ENCODE results near the gene YPEL2.

YPEL2 gene

DNA sequence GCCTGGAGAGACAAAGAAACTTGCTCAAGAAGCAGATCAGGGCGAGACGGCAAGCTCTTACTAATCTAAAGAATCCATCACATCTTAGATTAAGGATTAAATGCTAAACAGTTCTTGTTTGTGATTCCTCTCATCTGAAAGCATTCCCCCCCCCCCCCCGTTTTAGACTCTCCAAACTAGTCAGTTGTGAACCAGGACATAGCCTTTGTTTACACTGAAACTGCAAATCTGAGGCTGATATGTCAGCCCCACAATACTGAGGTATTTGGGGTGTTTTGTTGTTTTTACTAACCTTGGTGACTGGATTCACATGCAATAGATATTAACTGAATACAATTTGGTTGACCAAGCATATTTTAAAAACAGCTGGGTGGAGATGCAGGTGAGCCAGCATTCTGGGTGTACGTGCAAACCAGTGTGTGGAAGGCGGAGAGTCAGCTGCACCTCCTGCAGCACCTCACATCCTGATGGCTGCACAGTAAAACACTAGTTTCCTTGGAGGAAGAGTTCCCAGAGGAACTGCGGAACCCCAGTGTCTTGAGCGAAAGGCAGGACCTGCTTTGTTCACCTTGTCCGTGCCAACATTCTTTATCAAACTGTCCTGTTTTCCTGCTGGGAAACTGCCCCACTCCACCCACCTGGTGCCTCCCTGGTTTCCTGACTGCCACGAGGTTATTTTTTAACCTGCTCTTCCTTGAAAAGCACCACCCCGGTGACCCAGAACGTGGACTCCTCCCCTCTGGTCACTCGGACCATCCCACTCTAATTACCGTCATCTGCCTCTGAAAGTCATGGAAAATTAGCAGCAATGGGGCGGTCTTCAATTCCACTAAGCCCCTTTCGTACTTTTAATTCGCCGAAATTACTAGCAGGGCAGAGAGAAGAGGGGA lies 1.2 kb upstream of the YPEL2 start:
- DNase-seq (ENCODE audit: low read depth) = no peak

DNA sequence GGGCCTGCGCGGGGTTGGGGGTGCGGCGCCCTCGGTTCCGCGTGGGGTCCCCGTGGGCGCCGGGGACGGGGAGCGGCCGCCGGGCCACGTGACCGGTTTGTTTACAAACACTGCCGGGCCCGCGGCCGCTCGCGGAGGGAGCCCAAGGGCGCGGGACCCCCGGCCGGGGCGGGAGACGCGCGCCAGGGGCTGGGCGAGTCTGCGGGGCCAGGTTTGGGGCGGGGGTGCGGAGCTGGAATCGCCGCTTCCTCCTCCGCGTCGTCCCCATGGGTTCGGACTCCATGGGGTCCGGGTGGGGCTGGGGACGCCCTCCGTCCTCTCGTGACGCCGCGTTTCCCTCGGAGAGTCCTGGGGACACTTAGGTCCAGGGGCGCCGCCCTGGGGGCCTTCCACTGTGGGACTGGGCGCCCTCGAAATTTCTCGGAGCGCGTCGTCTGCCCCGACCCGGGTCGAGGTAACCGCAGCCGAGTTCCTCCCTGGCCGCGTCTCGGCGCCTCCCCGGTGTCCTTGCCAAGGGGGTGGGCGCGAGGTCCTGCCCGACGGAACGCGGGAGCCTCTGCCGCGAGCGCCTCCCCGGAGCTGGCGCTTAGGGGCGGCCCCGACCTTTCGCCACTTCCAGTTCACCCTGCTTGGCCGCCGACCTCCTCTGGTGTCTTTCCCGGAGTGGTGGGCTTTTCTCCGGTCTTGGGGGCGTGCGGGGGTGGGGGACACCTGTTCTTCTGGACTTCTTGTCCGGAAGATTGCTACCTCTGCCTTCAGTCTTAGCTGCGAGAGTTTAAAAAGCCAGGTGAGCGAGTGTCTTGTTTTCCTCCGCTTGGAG lies 684 bp downstream of the YPEL2 start:
- DNase-seq (ENCODE audit: low read depth) = no peak

DNA sequence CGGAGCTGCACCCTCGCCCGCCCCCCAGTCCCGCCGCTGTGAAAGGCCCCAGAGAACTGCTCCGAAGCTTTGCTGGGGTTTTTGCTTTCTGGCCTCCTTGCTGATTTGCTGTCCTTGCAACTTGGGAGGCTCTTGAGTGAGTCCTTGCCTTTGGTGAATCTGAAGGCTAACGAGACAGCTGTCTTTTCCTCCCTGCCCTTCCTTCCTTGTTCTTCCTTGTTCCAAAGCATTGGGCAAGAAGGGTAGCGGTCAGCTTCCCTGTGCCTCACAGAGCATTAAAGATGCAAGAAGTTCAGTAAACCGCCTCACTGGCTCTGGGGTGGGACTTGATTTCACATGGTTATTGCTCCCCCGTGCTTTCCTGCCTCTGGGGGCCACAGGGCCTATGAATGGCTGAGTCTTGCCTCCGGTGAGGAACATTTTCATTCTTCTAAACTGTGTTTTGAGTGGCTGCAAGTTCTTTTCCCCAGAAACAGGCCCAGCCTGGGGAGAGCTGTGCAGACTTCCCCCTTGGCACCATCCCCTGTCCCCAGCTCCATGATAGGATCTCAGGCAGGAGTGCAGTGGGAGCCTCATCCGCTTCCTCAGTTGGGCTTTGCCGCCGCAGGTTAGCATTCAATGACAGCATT lies 1.4 kb downstream of the YPEL2 start:
- DNase-seq (ENCODE audit: low read depth) = no peak

DNA sequence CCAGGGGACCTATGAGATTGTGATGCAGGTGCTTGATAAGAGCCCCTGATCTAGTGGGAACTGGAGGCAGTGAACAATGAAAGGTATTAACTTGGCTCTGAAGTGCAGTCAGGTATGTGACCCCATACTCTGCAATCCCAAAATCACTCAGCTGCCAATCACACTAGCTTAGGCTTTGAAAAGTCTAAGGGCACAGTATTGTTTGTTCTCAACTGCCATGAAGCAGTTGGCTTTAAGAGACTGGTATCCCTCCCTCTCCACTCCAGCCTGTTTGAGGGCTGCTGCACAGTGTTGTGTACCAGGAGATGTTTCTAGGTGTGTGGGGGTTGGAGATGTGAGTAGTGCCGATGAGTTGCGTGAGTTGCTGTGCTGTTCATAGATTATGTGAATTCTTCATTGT lies 2.4 kb downstream of the YPEL2 start:
- DNase-seq (ENCODE audit: low read depth) = no peak

DNA sequence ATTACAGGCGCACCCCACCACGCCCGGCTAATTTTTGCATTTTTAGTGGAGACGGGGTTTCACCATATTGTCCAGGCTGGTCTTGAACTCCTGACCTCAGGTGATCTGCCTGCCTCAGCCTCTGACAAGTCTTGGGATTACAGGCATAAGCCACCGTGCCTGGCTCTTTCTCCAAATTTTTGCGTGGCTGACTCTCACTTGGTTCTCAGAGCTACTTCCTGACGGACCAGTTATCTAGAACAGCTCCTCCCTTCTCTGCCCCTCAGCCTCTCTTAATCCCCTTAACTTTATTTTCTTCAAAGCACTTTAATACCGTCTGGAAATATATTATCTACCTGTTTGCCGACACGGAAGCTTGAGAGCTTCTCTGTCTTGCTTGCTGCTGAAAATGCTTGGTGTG lies 4.2 kb downstream of the YPEL2 start:
- DNase-seq (ENCODE audit: low read depth) = no peak

DNA sequence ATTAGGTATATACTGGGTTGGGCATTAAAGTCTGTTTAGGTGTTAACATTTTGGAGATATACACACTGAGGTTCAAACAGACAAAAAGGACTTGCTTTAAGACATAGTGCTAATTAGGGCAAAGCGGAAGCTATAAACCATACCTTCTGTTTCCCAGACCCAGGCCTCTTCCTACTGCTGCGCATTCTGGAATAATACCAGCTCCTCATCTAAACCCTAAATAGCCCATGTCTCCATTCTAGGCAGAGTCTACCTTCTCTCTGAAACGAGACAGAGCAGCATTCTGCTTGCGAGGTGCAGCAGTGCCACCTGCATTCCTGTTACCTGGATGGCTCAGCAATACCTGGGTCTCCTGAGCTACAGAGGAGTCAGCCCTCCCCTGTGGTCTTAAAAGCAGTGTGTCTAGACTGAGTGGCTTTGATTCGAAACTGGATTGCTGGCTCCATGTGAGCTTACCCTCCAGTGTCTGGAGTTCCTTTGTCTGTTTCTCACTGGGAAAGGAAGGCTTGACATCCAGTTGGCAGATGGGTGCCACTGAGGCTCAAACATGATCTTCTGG lies 6.4 kb downstream of the YPEL2 start:
- no peak for DNase-seq (ENCODE audit: low read depth)

DNA sequence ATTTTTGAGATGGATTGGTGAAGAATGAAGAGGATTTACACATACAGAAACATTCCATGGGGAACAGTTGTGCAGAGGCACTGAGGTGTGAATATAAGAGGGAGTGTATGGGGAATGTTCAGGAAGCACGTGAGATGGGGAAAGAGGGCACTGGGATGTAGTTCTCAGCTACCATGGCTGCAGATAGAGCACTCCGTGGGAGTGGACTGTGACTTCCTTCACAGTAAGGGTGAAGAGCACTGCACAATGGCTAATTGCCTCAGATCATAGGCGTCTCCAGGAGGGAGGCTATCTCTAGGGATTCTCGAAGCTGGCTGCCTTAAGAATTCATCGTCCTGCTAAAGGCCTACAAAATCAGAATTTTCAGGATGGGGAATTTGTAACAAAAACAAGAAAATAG lies 7.0 kb downstream of the YPEL2 start:
- DNase-seq (ENCODE audit: low read depth) = no peak

DNA sequence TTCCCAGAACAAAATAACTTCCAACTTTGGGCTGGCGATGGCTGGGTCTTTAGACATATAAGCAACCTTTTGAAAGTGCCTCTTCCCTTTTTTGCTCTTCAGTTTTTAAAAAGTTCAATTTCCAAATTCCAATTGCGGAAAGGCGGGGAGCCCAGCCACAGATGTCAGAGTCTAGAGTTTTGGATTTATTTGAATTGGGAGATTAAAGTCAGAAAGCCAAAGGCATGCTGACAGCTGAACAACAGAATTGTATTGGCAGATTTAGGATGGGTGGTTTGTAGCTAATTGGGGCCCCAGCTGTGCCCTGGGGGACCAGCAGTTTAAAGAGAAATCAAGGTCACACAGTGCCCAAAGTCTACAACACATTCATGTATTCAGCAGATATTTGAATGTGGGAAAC lies 10.5 kb downstream of the YPEL2 start:
- no peak for DNase-seq (ENCODE audit: low read depth)

DNA sequence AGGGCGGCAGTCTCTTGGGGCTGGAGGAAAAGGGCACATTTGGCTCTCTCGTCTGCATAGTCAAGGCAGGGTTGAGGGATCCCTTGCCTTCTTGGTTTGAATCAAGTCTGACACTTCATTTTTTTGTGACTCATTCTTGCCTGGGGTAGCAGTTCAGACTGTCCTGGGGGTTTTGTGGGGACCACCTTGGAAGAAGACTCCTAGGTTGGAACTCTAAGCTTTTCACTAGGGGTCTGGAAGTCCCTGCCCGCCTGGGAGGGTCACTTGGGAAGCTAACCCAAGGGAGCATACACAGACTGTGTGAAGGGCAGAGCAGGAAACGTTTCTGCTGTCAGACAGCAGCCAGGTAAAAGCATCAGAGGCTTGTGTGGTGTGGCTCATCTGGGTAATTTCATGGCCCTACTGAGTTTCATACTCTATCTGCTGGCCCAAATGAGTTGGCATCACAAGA lies 11.3 kb downstream of the YPEL2 start:
- no peak for DNase-seq (ENCODE audit: low read depth)

DNA sequence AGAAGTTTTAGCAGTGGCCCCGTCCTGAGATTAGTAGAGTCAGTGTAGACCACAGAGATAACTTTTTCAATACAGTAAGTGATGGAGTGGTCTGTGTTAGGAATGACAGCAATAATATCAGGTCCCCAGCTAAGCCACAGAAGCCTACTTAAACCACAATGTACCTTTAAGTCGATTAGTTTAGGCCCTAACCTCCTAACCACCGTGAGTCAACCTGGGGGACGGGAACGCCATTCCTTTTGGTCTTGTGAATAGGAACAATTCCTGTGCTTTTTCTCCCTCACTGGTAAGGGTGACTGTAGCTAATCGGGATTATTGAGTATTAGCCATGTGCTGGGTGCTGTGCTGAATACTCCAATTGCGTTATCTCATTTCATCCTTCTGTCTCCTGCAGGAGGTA lies 14.0 kb downstream of the YPEL2 start:
- no peak for DNase-seq (ENCODE audit: low read depth)

DNA sequence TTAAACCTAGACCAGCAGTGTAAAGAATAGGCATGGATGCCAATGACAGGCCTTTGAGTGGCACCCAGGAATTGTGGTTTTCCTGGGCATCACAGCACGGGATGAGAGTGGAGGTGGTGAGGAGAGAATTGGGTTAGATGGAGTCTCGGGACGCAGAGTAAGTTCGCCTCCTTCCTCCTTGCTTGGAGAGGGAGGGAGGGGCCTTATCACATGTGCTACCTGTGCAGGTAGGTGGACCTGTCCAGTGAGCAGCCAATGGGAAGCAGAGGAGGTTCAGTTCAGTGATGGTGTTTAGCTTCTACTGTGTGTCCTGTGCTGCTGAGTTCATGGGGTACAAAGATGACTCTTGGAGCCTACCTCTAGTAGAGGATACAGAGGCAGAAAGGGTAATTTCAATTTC lies 14.9 kb downstream of the YPEL2 start:
- no peak for DNase-seq (ENCODE audit: low read depth)

DNA sequence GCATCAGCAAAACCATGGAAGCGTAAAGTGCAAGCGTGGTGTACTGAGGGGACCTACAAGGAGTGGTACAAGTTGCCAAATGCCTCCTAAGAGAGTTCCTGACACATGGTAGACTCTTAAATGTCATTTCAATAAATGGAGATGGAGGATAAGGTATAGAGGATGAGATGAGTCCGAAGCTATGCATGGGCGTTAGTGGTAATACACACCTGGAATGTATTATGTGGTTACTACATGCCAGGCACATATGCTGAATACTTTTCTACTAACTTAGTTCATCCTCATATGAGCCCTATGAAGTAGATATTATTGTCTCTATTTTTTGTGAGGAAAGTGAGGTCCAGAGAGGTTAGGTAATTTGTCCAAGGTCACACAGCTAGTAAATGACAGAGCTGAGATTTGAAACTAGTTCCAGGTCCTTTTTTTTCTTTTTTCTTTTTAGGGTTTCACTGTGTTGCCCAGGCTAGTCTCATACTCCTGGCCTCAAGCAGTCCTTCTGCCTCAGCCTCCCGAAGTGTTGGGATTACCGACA lies 15.5 kb downstream of the YPEL2 start:
- DNase-seq (ENCODE audit: low read depth) = no peak

DNA sequence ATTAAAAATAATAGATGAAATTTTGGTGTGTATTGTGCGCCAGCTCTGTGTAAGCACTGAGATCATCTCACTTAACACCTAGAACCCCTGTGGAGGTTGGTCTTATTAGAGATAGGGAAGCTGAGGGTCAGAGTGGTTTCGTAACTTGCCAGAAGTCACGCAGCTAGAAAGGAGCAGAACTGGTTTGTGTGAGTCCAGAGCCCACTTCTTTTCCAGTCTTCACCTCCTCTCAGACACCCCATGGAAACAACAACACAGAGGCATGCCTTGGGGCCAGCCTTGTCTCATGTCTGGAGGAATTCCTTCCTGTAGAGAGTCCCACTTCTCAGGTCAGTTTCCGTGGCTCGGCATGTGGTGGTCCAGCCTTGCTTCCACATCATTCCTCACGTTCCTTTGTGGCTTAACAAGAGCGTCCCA lies 16.5 kb downstream of the YPEL2 start:
- no peak for DNase-seq (ENCODE audit: low read depth)

DNA sequence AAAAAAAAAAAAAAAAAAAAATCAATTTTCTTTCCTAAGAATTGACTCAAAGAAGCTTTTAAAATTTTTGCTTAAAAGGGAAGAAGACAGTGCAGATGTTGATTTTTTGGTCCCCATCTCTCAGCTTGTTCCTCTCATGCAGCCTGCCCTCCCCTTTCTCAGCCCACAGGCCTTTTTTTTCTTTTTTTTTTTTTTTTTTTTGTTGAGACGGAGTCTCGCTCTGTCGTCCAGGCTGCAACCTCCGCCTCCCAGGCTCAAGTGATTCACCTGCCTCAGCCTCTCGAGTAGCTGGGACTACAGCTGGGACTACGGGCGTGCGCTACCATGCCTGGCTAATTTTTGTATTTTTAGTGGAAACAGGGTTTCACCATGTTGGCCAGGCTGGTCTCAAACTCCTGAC lies 17.7 kb downstream of the YPEL2 start:
- no peak for DNase-seq (ENCODE audit: low read depth)

DNA sequence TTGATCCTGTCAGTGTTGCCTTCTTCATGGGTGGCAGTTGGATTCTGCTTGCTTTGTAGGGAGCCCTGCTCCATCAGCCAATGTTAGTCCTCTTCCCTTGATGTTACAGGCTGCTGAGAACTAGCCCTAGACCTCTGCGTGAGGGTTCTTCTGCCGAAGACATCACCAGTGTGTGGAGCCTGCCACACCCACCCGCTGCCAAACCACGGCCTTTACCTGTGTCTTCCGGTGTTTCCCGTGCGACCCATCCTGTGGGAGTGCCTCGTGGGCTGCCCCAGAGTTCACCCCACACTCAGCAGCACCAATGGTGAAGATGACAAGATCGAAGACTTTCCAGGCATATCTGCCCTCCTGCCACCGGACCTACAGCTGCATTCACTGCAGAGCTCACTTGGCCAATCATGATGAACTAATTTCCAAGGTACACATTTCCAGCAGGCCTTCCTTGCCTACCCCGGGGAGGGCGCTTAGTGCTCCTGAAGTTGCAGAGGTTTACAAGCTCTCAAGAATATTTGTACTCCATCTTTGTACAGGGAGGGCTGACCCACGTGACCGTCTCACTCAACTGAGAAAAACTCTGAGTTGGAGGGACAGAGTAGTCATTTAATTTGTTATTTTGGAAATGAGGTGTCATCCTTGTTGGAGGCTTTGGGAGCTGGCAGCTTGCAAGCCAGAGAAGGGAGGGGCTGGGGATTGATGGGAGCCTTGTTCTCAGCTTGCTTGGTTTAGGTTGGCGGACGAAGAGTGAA lies 21.8 kb downstream of the YPEL2 start:
- no peak for DNase-seq (ENCODE audit: low read depth)

DNA sequence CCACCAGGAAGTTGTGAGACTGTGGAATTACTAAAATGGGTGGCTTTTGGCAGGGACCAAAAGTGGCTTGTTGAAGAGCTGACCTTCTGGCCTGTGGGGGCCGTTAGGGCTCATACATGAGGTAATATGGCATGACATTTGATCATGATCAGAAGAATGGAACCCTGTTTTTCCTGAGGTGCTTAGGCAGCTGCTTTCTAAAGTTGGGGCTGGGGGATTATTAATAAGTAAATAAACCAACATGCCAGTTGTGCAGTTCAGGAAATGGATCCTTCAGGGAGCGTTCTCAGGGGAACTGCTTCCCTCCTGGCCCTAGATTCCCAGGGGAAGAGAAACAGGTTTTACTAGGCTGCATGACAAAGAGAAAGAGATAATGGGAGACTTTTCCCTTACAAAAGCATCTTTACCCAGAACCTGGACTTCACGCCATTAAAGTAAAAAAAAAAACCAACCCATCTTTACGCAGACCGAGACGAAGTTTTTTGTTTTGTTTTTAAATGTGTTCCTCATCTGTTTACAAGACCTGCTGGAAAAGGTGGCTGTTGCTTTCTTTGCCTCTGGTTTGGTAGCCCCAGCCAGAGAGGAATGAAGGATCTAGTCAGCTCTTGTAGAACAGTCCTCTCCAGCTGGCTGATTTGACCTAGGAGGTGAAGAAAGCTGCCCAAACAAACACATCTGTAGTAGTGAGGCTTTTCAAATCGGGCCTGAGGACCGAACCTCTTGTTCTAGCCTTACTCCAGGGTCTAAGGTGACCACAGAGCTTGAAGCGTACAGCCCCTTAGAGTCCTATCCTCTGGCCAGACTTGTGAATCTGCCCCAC lies 22.7 kb downstream of the YPEL2 start:
- DNase-seq (ENCODE audit: low read depth) = no peak

DNA sequence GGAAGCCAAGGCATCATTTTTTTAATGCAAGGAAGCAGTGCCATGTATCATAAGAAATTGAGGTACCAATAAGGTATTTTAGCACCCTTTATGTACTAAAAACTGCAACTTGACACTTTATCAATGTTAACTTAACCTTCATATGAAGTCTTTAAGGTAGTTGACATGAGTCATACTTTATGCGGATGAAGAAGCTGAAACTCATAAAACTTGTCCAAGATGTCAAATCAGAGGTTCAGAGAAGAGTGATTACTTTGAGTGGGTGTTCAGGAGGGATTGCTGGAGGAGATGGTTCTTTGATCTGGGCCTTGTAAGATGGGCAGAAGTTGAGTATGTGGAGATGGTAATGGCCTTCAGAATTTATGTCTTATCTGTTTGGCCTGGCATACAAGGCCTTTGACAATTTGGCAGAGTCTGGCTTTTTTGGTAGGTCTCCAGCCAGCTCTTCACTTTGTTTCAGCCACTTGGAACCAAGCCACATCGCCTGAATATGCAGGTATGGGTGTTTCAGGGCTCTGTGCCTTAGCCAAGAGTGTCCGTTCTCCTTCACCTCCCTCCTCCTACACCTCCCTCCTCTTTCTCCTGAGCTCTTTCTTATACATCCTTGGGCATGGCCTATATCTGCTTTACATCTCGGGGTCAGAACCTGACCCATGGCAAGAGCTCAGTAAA lies 23.7 kb downstream of the YPEL2 start:
- no peak for DNase-seq (ENCODE audit: low read depth)

DNA sequence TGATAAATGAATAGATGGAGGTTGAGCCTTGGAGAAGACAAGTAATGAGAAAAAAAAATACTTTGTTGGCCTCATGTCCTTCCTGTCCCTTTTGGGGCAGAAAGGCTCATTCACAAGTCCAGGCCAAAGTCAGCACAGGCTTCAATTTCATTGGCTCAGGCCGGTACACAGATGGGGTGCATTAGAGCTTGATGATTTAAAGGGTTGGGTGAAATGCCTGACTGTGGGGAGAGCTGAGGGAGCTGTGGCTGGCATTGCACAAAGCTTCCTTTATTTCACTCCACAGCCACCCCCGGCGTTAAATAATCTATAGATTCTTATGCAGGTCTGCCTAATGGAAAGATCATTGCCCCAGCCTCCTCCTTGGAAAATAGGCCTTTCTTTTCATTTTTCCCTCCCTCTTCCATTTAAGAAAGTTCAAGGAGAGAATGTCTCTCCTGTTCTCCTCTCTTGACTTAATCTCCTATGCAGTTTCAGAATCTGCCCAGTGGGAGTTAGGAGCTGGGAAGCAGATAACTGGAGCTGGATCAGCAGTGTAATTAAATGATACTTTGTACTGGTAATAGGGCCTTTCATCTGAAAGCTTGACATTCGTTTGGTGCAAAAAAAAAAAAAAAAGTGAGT lies 24.4 kb downstream of the YPEL2 start:
- no peak for DNase-seq (ENCODE audit: low read depth)

DNA sequence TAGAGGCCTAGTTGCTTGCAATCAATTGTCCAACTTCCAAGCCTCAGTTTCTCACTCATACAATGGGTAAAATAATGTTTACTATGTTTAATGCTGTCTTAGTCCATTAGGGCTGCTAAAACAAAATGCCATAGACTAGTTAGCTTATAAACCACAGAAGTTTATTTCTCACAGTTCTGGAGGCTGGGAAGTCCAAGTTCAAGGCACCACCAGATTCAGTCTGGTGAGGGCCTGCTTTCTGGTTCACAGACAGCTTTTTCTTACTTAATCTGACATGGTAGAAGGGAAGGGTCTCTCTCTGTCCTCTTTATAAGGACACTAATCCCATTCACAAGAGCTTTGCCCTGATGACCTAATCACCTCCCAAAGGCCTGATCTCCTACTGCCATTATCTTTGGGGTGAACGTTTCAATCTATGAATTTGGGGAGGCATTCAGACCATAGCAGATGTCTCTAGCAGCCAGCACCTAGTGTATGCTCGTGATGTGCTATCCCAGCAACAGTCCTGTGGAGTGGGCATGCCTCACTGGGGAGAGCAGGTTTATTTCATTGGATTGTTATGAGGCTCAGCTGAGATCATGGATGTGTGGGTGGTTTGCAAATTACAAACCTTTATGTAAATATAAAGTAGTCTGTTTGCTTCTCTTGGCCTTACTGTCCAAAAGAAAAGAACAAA lies 25.2 kb downstream of the YPEL2 start:
- DNase-seq (ENCODE audit: low read depth) = no peak
